H1 (cell line): ENCODE measurements around the gene CMTR2. TPM values are rescaled to one million over a fixed set of nuclear protein-coding genes. Genes with fewer than 3 reads are reported as not detected.

ENCODE experiments used
- RFX5 ChIP-seq: IDR thresholded peaks from 2 replicates; pipeline ENCODE4 v1.6.1; 2011; ENCODE audit warnings: low read depth, low read length, improper control_type of control experiment, borderline replicate concordance
- polyA plus RNA-seq, 7 experiments: library from polyadenylated mRNA; depleted of rRNA in 3 of 7; stranded (reverse) in 5 of 7; unstranded in 2 of 7; fragments of >200 nt in 5 of 7; fragments of 200-250 nt in 2 of 7; gene quantifications; 1 replicate in 5 of 7; 2 replicates in 1 of 7; 4 replicates in 1 of 7; pipeline versions ENCODE4 v1.2.1 to v1.2.3, GENCODE V29; 2011 to 2013; ENCODE audit warnings: missing spikeins in 2 of 7, mixed read lengths in 2 of 7
- total RNA-seq: library from RNA; stranded (reverse); fragmentation: NEBNext Ultra II Directional; extraction: Animal tissue kit (Norgen Biotek cat#: 25700); gene quantifications from 2 replicates; pipeline ENCODE4 v1.2.1, GENCODE V29; 2021

CMTR2 gene
- total and polyA plus RNA-seq, 2 of the 8 experiments (the other 6 are each of a cell fraction or from before 2014, with no cell fraction given): 8.5 to 12.8 TPM

DNA sequence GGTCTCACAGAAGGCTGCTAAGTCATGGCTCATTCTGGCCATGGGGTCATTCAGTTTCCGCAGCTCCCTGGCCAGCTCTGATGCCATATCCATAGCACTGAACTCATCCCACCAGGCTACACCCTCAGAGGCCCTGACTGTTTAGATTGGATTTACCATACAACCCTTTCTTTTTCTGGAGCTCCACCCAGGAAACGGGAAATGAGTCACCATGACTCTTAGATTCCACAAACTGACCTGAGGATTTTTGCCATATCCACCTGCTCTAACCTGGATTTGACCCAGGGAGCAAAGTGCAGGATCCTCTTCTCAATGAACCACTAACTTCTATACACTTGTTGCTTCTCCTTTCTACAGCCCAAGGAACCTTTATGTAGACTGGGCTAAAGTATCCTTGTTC lies 49.0 kb upstream of the CMTR2 start (continued):
- TF ChIP-seq RFX5: no peak
